H9 (cell line): Measurements from ENCODE around the gene PLA2G2F. TPM values are rescaled to one million over a fixed set of nuclear protein-coding genes. Genes with fewer than 3 reads are reported as not detected.

ENCODE experiments used
- DNase-seq: peaks from one replicate; pipeline ENCODE4 v3.0.0-alpha.2; 2017
- H2AFZ ChIP-seq: one replicate; pipeline ENCODE4 v1.6.1; 2013; ENCODE audit warnings: mild to moderate bottlenecking, low read length, control low read depth, moderate library complexity
- H2AK5ac ChIP-seq: 2 replicates; pipeline ENCODE4 v1.6.1; 2013; ENCODE audit warnings: low read length, control low read depth, mixed read lengths; ENCODE audit not compliant: insufficient read length
- H2BK120ac ChIP-seq: one replicate; pipeline ENCODE4 v1.6.1; 2013; ENCODE audit warnings: low read depth, mild to moderate bottlenecking, low read length, control low read depth, inconsistent platforms; ENCODE audit not compliant: poor library complexity, severe bottlenecking
- H2BK12ac ChIP-seq: 2 replicates; pipeline ENCODE4 v1.6.1; 2013; ENCODE audit warnings: low read length, control low read depth, mixed read lengths, low read depth; ENCODE audit not compliant: insufficient read length
- H2BK15ac ChIP-seq: 2 replicates; pipeline ENCODE4 v1.6.1; 2013; ENCODE audit warnings: low read depth, low read length, control low read depth
- H2BK20ac ChIP-seq: one replicate; pipeline ENCODE4 v1.6.1; 2013; ENCODE audit warnings: low read depth, mild to moderate bottlenecking, low read length, control low read depth, inconsistent platforms; ENCODE audit not compliant: poor library complexity, severe bottlenecking
- H2BK5ac ChIP-seq: 2 replicates; pipeline ENCODE4 v1.6.1; 2013; ENCODE audit warnings: low read length, control low read depth, mixed read lengths; ENCODE audit not compliant: insufficient read length
- H3K14ac ChIP-seq: 2 replicates; pipeline ENCODE4 v1.6.1; 2013; ENCODE audit warnings: low read length, control low read depth; ENCODE audit not compliant: insufficient read depth
- H3K18ac ChIP-seq: 2 replicates; pipeline ENCODE4 v1.6.1; 2013; ENCODE audit warnings: low read depth, mild to moderate bottlenecking, mixed read lengths, low read length, control low read depth; ENCODE audit not compliant: insufficient read length
- H3K23ac ChIP-seq: 2 replicates; pipeline ENCODE4 v1.6.1; 2013; ENCODE audit warnings: low read length, control low read depth, mixed read lengths, low read depth; ENCODE audit not compliant: insufficient read length
- H3K23me2 ChIP-seq: 2 replicates; pipeline ENCODE4 v1.6.1; 2013; ENCODE audit warnings: low read depth, mild to moderate bottlenecking, mixed read lengths, low read length, control low read depth; ENCODE audit not compliant: insufficient read length, poor library complexity, severe bottlenecking
- H3K27ac ChIP-seq: 2 replicates; pipeline ENCODE4 v1.5.1; 2013; ENCODE audit warnings: low read length, control low read depth, mixed read lengths, low read depth; ENCODE audit not compliant: insufficient read length
- H3K27me3 ChIP-seq: 2 replicates; pipeline ENCODE4 v1.6.1; 2013; ENCODE audit warnings: low read length, control low read depth, inconsistent platforms; ENCODE audit not compliant: insufficient read depth
- H3K4ac ChIP-seq: 2 replicates; pipeline ENCODE4 v1.6.1; 2013; ENCODE audit warnings: low read depth, mild to moderate bottlenecking, control low read depth, inconsistent platforms, low read length, moderate library complexity
- H3K4me1 ChIP-seq: 2 replicates; pipeline ENCODE4 v1.6.1; 2013; ENCODE audit warnings: low read length, control low read depth, inconsistent platforms; ENCODE audit not compliant: insufficient read depth
- H3K4me2 ChIP-seq: 2 replicates; pipeline ENCODE4 v1.6.1; 2013; ENCODE audit warnings: low read length, control low read depth, mixed read lengths; ENCODE audit not compliant: insufficient read length, insufficient read depth
- H3K56ac ChIP-seq: 2 replicates; pipeline ENCODE4 v1.6.1; 2013; ENCODE audit warnings: low read depth, mild to moderate bottlenecking, mixed read lengths, low read length, control low read depth; ENCODE audit not compliant: insufficient read length
- H3K79me1 ChIP-seq: 2 replicates; pipeline ENCODE4 v1.6.1; 2013; ENCODE audit warnings: low read depth, mild to moderate bottlenecking, moderate library complexity, low read length, control low read depth, inconsistent platforms; ENCODE audit not compliant: insufficient read depth, poor library complexity, severe bottlenecking
- H3K79me2 ChIP-seq: 2 replicates; pipeline ENCODE4 v1.6.1; 2013; ENCODE audit warnings: low read length, control low read depth, inconsistent platforms; ENCODE audit not compliant: insufficient read depth
- H3K9ac ChIP-seq: 2 replicates; pipeline ENCODE4 v1.6.1; 2013; ENCODE audit warnings: low read length, control low read depth, mixed read lengths; ENCODE audit not compliant: insufficient read length; ENCODE audit errors: extremely low read depth
- H3K9me3 ChIP-seq: one replicate; pipeline ENCODE4 v1.6.1; 2013; ENCODE audit warnings: low read depth, low read length, inconsistent platforms; ENCODE audit not compliant: control insufficient read depth
- H3T11ph ChIP-seq: one replicate; pipeline ENCODE4 v1.6.1; 2013; ENCODE audit warnings: mild to moderate bottlenecking, low read length, control low read depth, inconsistent platforms
- H4K20me1 ChIP-seq: one replicate; pipeline ENCODE4 v1.6.1; 2013; ENCODE audit not compliant: control insufficient read depth, insufficient read length, insufficient read depth
- H4K5ac ChIP-seq: 2 replicates; pipeline ENCODE4 v1.6.1; 2013; ENCODE audit warnings: low read depth, mild to moderate bottlenecking, mixed read lengths, low read length, control low read depth; ENCODE audit not compliant: insufficient read length
- H4K8ac ChIP-seq: replicated peaks from 2 replicates; pipeline ENCODE4 v1.6.1; 2013; ENCODE audit warnings: low read length, control low read depth, mixed read lengths, low read depth; ENCODE audit not compliant: insufficient read length
- H4K91ac ChIP-seq: 2 replicates; pipeline ENCODE4 v1.6.1; 2013; ENCODE audit warnings: low read depth, mild to moderate bottlenecking, moderate library complexity, mixed read lengths, low read length, control low read depth; ENCODE audit not compliant: insufficient read length
- H3K27ac Mint-ChIP-seq, 3 experiments: 2 replicates in 2 of 3; 3 replicates in 1 of 3; pipeline ENCODE4 v1.8.0; 2020 to 2021; ENCODE audit warnings: mixed read lengths in 3 of 3, mild to moderate bottlenecking in 1 of 3, moderate library complexity in 1 of 3
- H3K27me3 Mint-ChIP-seq: 2 replicates; pipeline ENCODE4 v1.8.0; 2021; ENCODE audit warnings: low read depth, mild to moderate bottlenecking, moderate library complexity, mixed read lengths
- H3K36me3 Mint-ChIP-seq, 3 experiments: 2 replicates in 2 of 3; 3 replicates in 1 of 3; pipeline ENCODE4 v1.8.0; 2020 to 2021; ENCODE audit warnings: low read depth in 3 of 3, mixed read lengths in 3 of 3; ENCODE audit not compliant: insufficient read depth in 1 of 3
- H3K4me1 Mint-ChIP-seq, 2 experiments: 2 replicates each; pipeline ENCODE4 v1.8.0; 2020; ENCODE audit warnings: mixed read lengths in 2 of 2
- H3K4me3 Mint-ChIP-seq, 2 experiments: 2 replicates in 1 of 2; 3 replicates in 1 of 2; pipeline ENCODE4 v1.8.0; 2020 to 2021; ENCODE audit warnings: mild to moderate bottlenecking in 2 of 2, mixed read lengths in 2 of 2, moderate library complexity in 1 of 2
- H3K9me3 Mint-ChIP-seq, 2 experiments: 2 replicates in 1 of 2; 3 replicates in 1 of 2; pipeline ENCODE4 v1.8.0; 2020; ENCODE audit warnings: mild to moderate bottlenecking in 2 of 2, mixed read lengths in 2 of 2, moderate library complexity in 1 of 2
- CTCF ChIP-seq: fragments of 200-600 bp; sonication (generic); conservative IDR thresholded peaks from 3 replicates; pipeline ENCODE4 v1.8.0; 2021; ENCODE audit warnings: antibody characterized with exemption, mild to moderate bottlenecking
- WGBS: extraction: QIAGEN DNeasy Blood & Tissue Kit; methylation state at CpG from one replicate; pipeline ENCODE4 v1.1.7; 2013; ENCODE audit warnings: missing lambda C conversion rate, low lambda C conversion rate, mixed read lengths; ENCODE audit not compliant: insufficient read length; ENCODE audit errors: extremely low coverage; 5-methylcytosine and 5-hydroxymethylcytosine counted together
- total RNA-seq: library from RNA; stranded (reverse); gene quantifications from 2 replicates; pipeline ENCODE4 v1.2.1, GENCODE V29; 2021

The PLA2G2F gene
- total RNA-seq, 1 experiment from 2014 or later, result not detected

- H3K4me2 ChIP-seq, result no peak overlapping the region
- WGBS, result no CpG with 5 or more reads among the region's 13 CpGs
- H2BK120ac ChIP-seq, result no peak overlapping the region
- Mint-ChIP-seq H3K4me1 (no peaks in the 10 kb centered on the region; a peak in 1 of 4 replicates), H3K9me3 (peaks cover 3 to 5% of the 10 kb centered on the region in 2 experiments; a peak in 2 of 5 replicates), H3K4me3 (no peak overlapping the region), H3K27ac (no peak overlapping the region), H3K27me3 (peaks cover 64% of the 10 kb centered on the region), H3K36me3 (no peaks in the 10 kb centered on the region)
- H3K4ac ChIP-seq, result no peak overlapping the region
- H4K8ac ChIP-seq, result no peak overlapping the region
- no peak overlapping the region for H3K23ac ChIP-seq
- no peak overlapping the region for H4K91ac ChIP-seq
- no peak overlapping the region for H2BK5ac ChIP-seq
- H3K18ac ChIP-seq, result no peak overlapping the region
- no peak for TF ChIP-seq CTCF
- H4K5ac ChIP-seq, result no peak overlapping the region
- H3K56ac ChIP-seq, result no peak overlapping the region
- no peak overlapping the region; the same call in 1 of the 2 replicates for H3K14ac ChIP-seq
- H2AFZ ChIP-seq, result no peak overlapping the region
- no peak overlapping the region for H2BK20ac ChIP-seq
- H3K9ac ChIP-seq, result no peak overlapping the region
- no peak overlapping the region for H2BK12ac ChIP-seq
- no peaks in the 10 kb centered on the region for H3K79me1 ChIP-seq
- H3K27me3 ChIP-seq, result no peaks in the 10 kb centered on the region; the same call in 1 of the 2 replicates
- no peak for DNase-seq
- H2AK5ac ChIP-seq, result no peak overlapping the region
- H3K27ac ChIP-seq, result no peak overlapping the region
- no peaks in the 10 kb centered on the region for H3K4me1 ChIP-seq
- no peaks in the 10 kb centered on the region for H4K20me1 ChIP-seq
- H3T11ph ChIP-seq, result no peak overlapping the region
- no peaks in the 10 kb centered on the region for H3K9me3 ChIP-seq
- H2BK15ac ChIP-seq, result no peak overlapping the region
- H3K79me2 ChIP-seq, result no peaks in the 10 kb centered on the region
- H3K23me2 ChIP-seq, result no peaks in the 10 kb centered on the region
Measured at GRCh38 chr1:20178634-20179370, 39.7 kb downstream of the PLA2G2F start.
